ENCODE measurements around the gene GALNT6. TPM values are rescaled to one million over a fixed set of nuclear protein-coding genes. Genes with fewer than 3 reads are reported as not detected.

GALNT6 gene
- total and polyA plus RNA-seq, 2 experiments from 2014 or later, result 4.3 to 9.4 TPM

DNA sequence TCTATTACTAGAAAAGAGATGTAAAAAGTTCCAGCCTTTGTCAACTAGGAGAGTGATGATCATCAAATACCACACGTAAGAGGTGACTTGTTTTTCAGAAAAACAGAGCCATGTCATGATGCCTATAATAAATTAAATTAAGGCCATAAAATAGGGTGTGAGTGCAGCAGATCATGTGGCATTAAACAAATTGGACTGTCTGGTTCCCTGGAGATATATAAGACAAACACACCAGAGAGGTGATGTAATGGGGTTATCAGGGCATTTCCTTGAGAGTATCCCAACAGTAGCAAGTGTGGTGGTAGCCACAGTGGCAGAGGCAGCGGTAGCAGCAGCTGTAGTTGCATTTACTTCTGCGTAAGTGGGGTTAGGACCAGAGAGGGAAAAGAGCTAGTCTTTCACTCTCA lies 14.6 kb upstream of the GALNT6 start:
- no peak for DNase-seq
- H3K4me1 ChIP-seq (ENCODE audit: insufficient read depth), result no peaks in the 10 kb centered on the region

DNA sequence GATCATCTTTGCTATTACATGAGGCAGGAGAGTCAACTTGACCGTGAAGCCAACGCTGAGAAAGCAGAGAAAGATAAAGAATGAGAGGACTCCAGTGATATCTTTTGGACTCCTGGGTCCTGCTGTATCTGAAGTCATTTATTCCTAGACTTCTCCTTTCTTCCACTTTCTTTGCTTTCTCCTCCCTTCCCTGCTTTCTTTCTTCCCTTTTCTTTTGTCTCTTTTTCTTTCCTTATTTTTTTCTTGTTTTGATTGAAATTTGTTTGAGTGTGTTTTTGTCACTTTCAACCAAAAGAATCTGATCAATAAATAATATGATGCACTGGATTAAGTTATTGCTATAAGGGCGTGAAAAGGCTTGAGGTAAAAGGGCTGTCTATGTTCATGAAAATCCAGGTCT lies 13.4 kb upstream of the GALNT6 start:
- H2AFZ ChIP-seq, result no peak overlapping the region
- H3K4me2 ChIP-seq (ENCODE audit: unreplicated experiment), result no peak overlapping the region
- no peaks in the 10 kb centered on the region for H3F3A ChIP-seq (ENCODE audit: insufficient read depth)
- H4K20me1 ChIP-seq (ENCODE audit: insufficient read depth), result no peaks in the 10 kb centered on the region
- H3K4me3 ChIP-seq, result no peak overlapping the region
- no peaks in the 10 kb centered on the region for H3K9me3 ChIP-seq (ENCODE audit: low read depth)
- TF ChIP-seq EZH2phosphoT487 (IDR thresholded peaks at IDR 0.05; ENCODE audit: insufficient read depth, low read depth) (no peak), EZH2 (IDR thresholded peaks at IDR 0.05; ENCODE audit: insufficient read depth, poor library complexity, severe bottlenecking) (no peak)
- H3K9ac ChIP-seq, result no peak overlapping the region
- WGBS, 2 experiments (ENCODE audit: low coverage in 1 of 2, low lambda C conversion rate in 2 of 2, missing lambda C conversion rate in 2 of 2), result 87 to 91% methylated on average over 3 of the region's 3 CpGs
- H3K36me3 ChIP-seq (ENCODE audit: low read depth), result no peaks in the 10 kb centered on the region
- H3K27me3 ChIP-seq (replicated peaks; ENCODE audit: insufficient read depth), result no peaks in the 10 kb centered on the region
- in situ Hi-C loops (cut with MboI), result no loop called here
- no peaks in the 10 kb centered on the region for H3K9me2 ChIP-seq (ENCODE audit: insufficient read depth)
- H3K79me2 ChIP-seq (ENCODE audit: insufficient read depth), result no peaks in the 10 kb centered on the region
- no peak overlapping the region for H3K27ac ChIP-seq
- no peaks in the 10 kb centered on the region for H3K4me1 ChIP-seq (ENCODE audit: insufficient read depth)
- DNase-seq, result no peak

More for the DNA sequence above, 14.6 kb upstream of the GALNT6 start:
- Histone ChIP-seq H3K27ac (no peak overlapping the region), H3K9ac (no peak overlapping the region), H3K27me3 (replicated peaks; ENCODE audit: insufficient read depth) (no peaks in the 10 kb centered on the region), H4K20me1 (ENCODE audit: insufficient read depth) (no peaks in the 10 kb centered on the region), H2AFZ (no peak overlapping the region), H3K9me3 (ENCODE audit: low read depth) (no peaks in the 10 kb centered on the region), H3K36me3 (ENCODE audit: low read depth) (no peaks in the 10 kb centered on the region), H3F3A (ENCODE audit: insufficient read depth) (no peaks in the 10 kb centered on the region), H3K9me2 (ENCODE audit: insufficient read depth) (no peaks in the 10 kb centered on the region), H3K4me2 (ENCODE audit: unreplicated experiment) (no peak overlapping the region), H3K4me3 (no peak overlapping the region), H3K79me2 (ENCODE audit: insufficient read depth) (no peaks in the 10 kb centered on the region)
- 85 to 91% methylated on average over 3 of the region's 3 CpGs for WGBS, 2 experiments (ENCODE audit: low coverage in 1 of 2, low lambda C conversion rate in 2 of 2, missing lambda C conversion rate in 2 of 2)
- TF ChIP-seq EZH2phosphoT487 (IDR thresholded peaks at IDR 0.05; ENCODE audit: insufficient read depth, low read depth) (no peak), EZH2 (IDR thresholded peaks at IDR 0.05; ENCODE audit: insufficient read depth, poor library complexity, severe bottlenecking) (no peak)
- in situ Hi-C loops (cut with MboI), result no loop called here

DNA sequence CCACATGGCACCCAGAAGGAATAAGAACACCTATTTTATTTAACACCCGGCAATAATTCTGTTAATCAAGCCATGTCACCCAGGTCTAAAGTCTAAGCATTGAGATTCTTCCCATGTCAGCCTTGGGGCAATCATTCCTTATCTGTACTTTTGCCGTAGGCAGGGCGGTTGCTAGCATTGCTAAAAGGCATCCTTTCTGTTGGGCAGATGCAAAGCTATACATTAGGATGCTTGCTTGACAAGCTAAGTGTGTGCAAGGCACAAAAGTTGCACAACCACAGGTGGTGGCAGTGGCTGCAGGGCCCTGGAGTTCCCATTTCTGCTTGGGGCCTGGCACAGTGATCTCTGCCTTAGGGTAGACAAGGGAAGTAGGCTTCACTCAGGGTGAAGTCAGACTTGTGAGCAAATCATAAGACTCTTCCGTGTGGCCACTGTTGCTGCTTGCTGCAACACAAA lies 12.5 kb upstream of the GALNT6 start:
- Histone ChIP-seq H3K36me3 (ENCODE audit: low read depth) (no peaks in the 10 kb centered on the region), H3K79me2 (ENCODE audit: insufficient read depth) (no peaks in the 10 kb centered on the region), H3K27ac (no peak overlapping the region), H3K9ac (no peak overlapping the region), H3K27me3 (replicated peaks; ENCODE audit: insufficient read depth) (no peaks in the 10 kb centered on the region), H4K20me1 (ENCODE audit: insufficient read depth) (no peaks in the 10 kb centered on the region), H3F3A (ENCODE audit: insufficient read depth) (no peaks in the 10 kb centered on the region), H3K9me2 (ENCODE audit: insufficient read depth) (no peaks in the 10 kb centered on the region), H3K4me3 (no peak overlapping the region), H3K9me3 (ENCODE audit: low read depth) (no peaks in the 10 kb centered on the region), H3K4me2 (ENCODE audit: unreplicated experiment) (no peak overlapping the region), H3K4me1 (ENCODE audit: insufficient read depth) (no peaks in the 10 kb centered on the region), H2AFZ (no peak overlapping the region)
- TF ChIP-seq EZH2 (IDR thresholded peaks at IDR 0.05; ENCODE audit: insufficient read depth, poor library complexity, severe bottlenecking), result no peak
- TF ChIP-seq EZH2phosphoT487 (IDR thresholded peaks at IDR 0.05; ENCODE audit: insufficient read depth, low read depth), result no peak
- in situ Hi-C loops (cut with MboI), result no loop called here
- 79 to 85% methylated on average over 4 of the region's 4 CpGs for WGBS, 2 experiments (ENCODE audit: low coverage in 1 of 2, low lambda C conversion rate in 2 of 2, missing lambda C conversion rate in 2 of 2)
- DNase-seq, result no peak

DNA sequence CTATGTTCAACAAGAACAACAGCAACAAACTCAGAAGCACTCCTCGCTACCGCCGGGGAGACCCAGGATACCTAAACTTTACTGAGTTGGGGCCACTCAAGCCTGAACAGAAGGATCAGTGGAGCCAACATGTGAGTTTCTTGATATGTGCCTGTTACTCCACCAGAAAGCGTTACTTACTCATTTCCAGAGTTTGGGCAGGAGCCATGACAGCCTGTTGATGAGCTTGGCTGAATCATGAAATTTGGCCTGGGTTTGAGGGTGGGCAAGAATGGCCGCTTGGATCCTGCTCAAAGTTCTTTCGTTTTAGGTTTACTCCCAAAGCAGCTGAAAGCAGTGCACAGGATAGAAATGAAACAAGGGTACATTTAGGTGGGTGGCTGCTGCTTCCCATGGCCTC lies 12.0 kb upstream of the GALNT6 start:
- Histone ChIP-seq H4K20me1 (ENCODE audit: insufficient read depth) (no peaks in the 10 kb centered on the region), H2AFZ (no peak overlapping the region), H3K9me3 (ENCODE audit: low read depth) (no peaks in the 10 kb centered on the region), H3K27me3 (replicated peaks; ENCODE audit: insufficient read depth) (no peaks in the 10 kb centered on the region), H3K9ac (no peak overlapping the region), H3K27ac (no peak overlapping the region), H3K36me3 (ENCODE audit: low read depth) (no peaks in the 10 kb centered on the region), H3F3A (ENCODE audit: insufficient read depth) (no peaks in the 10 kb centered on the region), H3K4me3 (no peak overlapping the region), H3K9me2 (ENCODE audit: insufficient read depth) (no peaks in the 10 kb centered on the region), H3K79me2 (ENCODE audit: insufficient read depth) (no peaks in the 10 kb centered on the region), H3K4me1 (ENCODE audit: insufficient read depth) (no peaks in the 10 kb centered on the region), H3K4me2 (ENCODE audit: unreplicated experiment) (no peak overlapping the region)
- in situ Hi-C loops (cut with MboI), result no loop called here
- 91 to 95% methylated on average over 6 of the region's 6 CpGs for WGBS, 2 experiments (ENCODE audit: low coverage in 1 of 2, low lambda C conversion rate in 2 of 2, missing lambda C conversion rate in 2 of 2)
- no peak for DNase-seq
- TF ChIP-seq EZH2 (IDR thresholded peaks at IDR 0.05; ENCODE audit: insufficient read depth, poor library complexity, severe bottlenecking) (no peak), EZH2phosphoT487 (IDR thresholded peaks at IDR 0.05; ENCODE audit: insufficient read depth, low read depth) (no peak)

DNA sequence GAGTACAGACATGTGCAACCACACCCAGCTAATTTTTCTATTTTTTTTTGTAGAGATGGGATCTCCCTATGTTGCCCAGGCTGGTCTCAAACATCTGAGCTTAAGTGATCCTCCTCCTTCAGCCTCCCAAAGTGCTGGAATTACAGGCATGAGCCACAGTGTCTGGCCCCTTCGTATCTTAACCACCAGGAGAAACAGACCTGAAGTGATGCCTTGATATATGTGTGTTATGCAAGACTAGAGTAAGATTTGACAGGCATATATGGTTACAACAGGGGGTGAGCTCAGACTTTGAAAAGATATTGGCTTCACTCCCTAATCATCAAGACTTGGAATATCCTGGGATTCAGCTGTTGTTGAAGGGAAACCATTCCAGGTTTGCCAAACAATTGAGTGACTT lies 10.7 kb upstream of the GALNT6 start:
- H3K9me2 ChIP-seq (ENCODE audit: insufficient read depth), result no peaks in the 10 kb centered on the region
- no peak for DNase-seq
- 0% methylated on average over 1 of the region's 1 CpG for WGBS, 2 experiments (ENCODE audit: low coverage in 1 of 2, low lambda C conversion rate in 2 of 2, missing lambda C conversion rate in 2 of 2)

More for the DNA sequence above, 10.7 kb upstream of the GALNT6 start:
- no peaks in the 10 kb centered on the region for H3K27me3 ChIP-seq (replicated peaks; ENCODE audit: insufficient read depth)
- no peaks in the 10 kb centered on the region for H3K4me1 ChIP-seq (ENCODE audit: insufficient read depth)
- no peak overlapping the region for H3K27ac ChIP-seq
- H4K20me1 ChIP-seq (ENCODE audit: insufficient read depth), result no peaks in the 10 kb centered on the region
- H3F3A ChIP-seq (ENCODE audit: insufficient read depth), result no peaks in the 10 kb centered on the region
- TF ChIP-seq EZH2phosphoT487 (IDR thresholded peaks at IDR 0.05; ENCODE audit: insufficient read depth, low read depth) (no peak), EZH2 (IDR thresholded peaks at IDR 0.05; ENCODE audit: insufficient read depth, poor library complexity, severe bottlenecking) (no peak)
- H3K9me3 ChIP-seq (ENCODE audit: low read depth), result no peaks in the 10 kb centered on the region
- in situ Hi-C loops (cut with MboI), result no loop called here
- no peak overlapping the region for H3K4me3 ChIP-seq
- no peak overlapping the region for H3K4me2 ChIP-seq (ENCODE audit: unreplicated experiment)
- H3K9ac ChIP-seq, result no peak overlapping the region
- no peaks in the 10 kb centered on the region for H3K79me2 ChIP-seq (ENCODE audit: insufficient read depth)
- H2AFZ ChIP-seq, result no peak overlapping the region
- no peaks in the 10 kb centered on the region for H3K36me3 ChIP-seq (ENCODE audit: low read depth)

All from GM23248 (cell line).